Calu3 (cell line): ENCODE results near the gene LDB3. TPM values are rescaled to one million over a fixed set of nuclear protein-coding genes. Genes with fewer than 3 reads are reported as not detected.

Source experiments
- BruUV-seq: library from RNA; stranded (reverse); fragments of 400-500 nt; replicated peaks from 2 replicates; lab custom pipeline; 2021; lab: Mats Ljungman, UMichigan
- CTCF ChIA-PET: fragments of 300-600 bp; sonication (Branson Sonifier 250); formaldehyde crosslinking; loops from one replicate; lab custom pipeline; 2022; ENCODE audit warnings: antibody characterized with exemption; lab: Charles Lee
- DNase-seq: peaks from one replicate; pipeline ENCODE4 v3.0.0; 2022
- H3K27ac Mint-ChIP-seq: one replicate; pipeline ENCODE4 v1.8.0; 2022; ENCODE audit warnings: mixed read lengths; ENCODE audit not compliant: unreplicated experiment
- H3K27me3 Mint-ChIP-seq: one replicate; pipeline ENCODE4 v1.8.0; 2022; ENCODE audit warnings: mixed read lengths; ENCODE audit not compliant: unreplicated experiment
- H3K36me3 Mint-ChIP-seq: one replicate; pipeline ENCODE4 v1.8.0; 2022; ENCODE audit warnings: mild to moderate bottlenecking, moderate library complexity, mixed read lengths; ENCODE audit not compliant: insufficient read depth, unreplicated experiment
- H3K4me1 Mint-ChIP-seq: one replicate; pipeline ENCODE4 v1.8.0; 2022; ENCODE audit warnings: mild to moderate bottlenecking, low read depth, mixed read lengths; ENCODE audit not compliant: unreplicated experiment
- H3K4me3 Mint-ChIP-seq: one replicate; pipeline ENCODE4 v1.8.0; 2022; ENCODE audit warnings: mild to moderate bottlenecking, low read depth, moderate library complexity, mixed read lengths; ENCODE audit not compliant: unreplicated experiment
- H3K9me3 Mint-ChIP-seq: one replicate; pipeline ENCODE4 v1.8.0; 2022; ENCODE audit warnings: low read depth, mixed read lengths; ENCODE audit not compliant: unreplicated experiment
- CTCF ChIP-seq: fragments of 200-600 bp; IDR thresholded peaks from one replicate; pipeline ENCODE4 v1.8.0; 2022; ENCODE audit warnings: antibody characterized with exemption; ENCODE audit not compliant: unreplicated experiment
- intact Hi-C: fragments of 100-400 bp; cut with micrococcal nuclease; formaldehyde crosslinking; loops from one replicate; pipeline ENCODE4 v1.10.0; 2022; ENCODE audit not compliant: unreplicated experiment
- total RNA-seq: library from RNA; stranded (reverse); gene quantifications from 2 replicates; pipeline ENCODE4 v1.2.3, GENCODE V29; 2022

The LDB3 gene
- total RNA-seq, 1 experiment from 2014 or later = not detected

- CTCF ChIA-PET = interaction anchor here (0.6 kb wide), 1 partner anchor 966 kb away, joined by 5 read pairs; no protein-coding TSS in a partner anchor
- Mint-ChIP-seq H3K9me3 (no peaks in the 10 kb centered on the region), H3K27me3 (peaks cover 35% of the 10 kb centered on the region), H3K4me3 (no peak overlapping the region), H3K27ac (no peak overlapping the region), H3K4me1 (no peaks in the 10 kb centered on the region), H3K36me3 (no peaks in the 10 kb centered on the region)
- TF ChIP-seq CTCF = no peak
- intact Hi-C loops = no loop called here
- no peak for DNase-seq
- BruUV-seq = no TSS peak
These were observed 14.4 kb downstream of the LDB3 start for GRCh38 chr10:86682675-86683074.

- TF ChIP-seq CTCF = no peak
- BruUV-seq = no TSS peak
- Mint-ChIP-seq H3K27me3 (peaks cover 47% of the 10 kb centered on the region), H3K27ac (no peak overlapping the region), H3K4me3 (no peak overlapping the region), H3K4me1 (no peaks in the 10 kb centered on the region), H3K9me3 (no peaks in the 10 kb centered on the region), H3K36me3 (no peaks in the 10 kb centered on the region)
- peak; percentile 58 for DNase-seq
- intact Hi-C loops = loop anchor here (2.0 kb wide), 1 partner anchor 92 kb away; no protein-coding TSS in a partner anchor
- CTCF ChIA-PET = interaction anchor here (0.7 to 1.2 kb wide), 2 partner anchors 13 to 284 kb away, joined by 3 read pairs; no protein-coding TSS in a partner anchor
These were observed 16.2 kb downstream of the LDB3 start for GRCh38 chr10:86684331-86685097.

GRCh38 chr10:86685416-86685815, 17.1 kb downstream of the LDB3 start:
- BruUV-seq = no TSS peak
- DNase-seq = no peak
- CTCF ChIA-PET = no interaction called here
- Mint-ChIP-seq H3K27me3 (peaks cover 56% of the 10 kb centered on the region), H3K27ac (no peak overlapping the region), H3K9me3 (no peaks in the 10 kb centered on the region), H3K4me3 (no peak overlapping the region), H3K36me3 (no peaks in the 10 kb centered on the region), H3K4me1 (no peaks in the 10 kb centered on the region)
- intact Hi-C loops = loop anchor here (2.0 kb wide), 1 partner anchor 93 kb away; no protein-coding TSS in a partner anchor
- no peak for TF ChIP-seq CTCF

- H3K27me3 Mint-ChIP-seq = peaks cover 60% of the 10 kb centered on the region
- no peak overlapping the region for H3K4me3 Mint-ChIP-seq
- BruUV-seq = no TSS peak
- H3K36me3 Mint-ChIP-seq = no peaks in the 10 kb centered on the region
- H3K27ac Mint-ChIP-seq = no peak overlapping the region
- CTCF ChIA-PET = no interaction called here
- intact Hi-C loops = loop anchor here (2.0 kb wide), 1 partner anchor 93 kb away; no protein-coding TSS in a partner anchor
- no peak for TF ChIP-seq CTCF
- H3K9me3 Mint-ChIP-seq = no peaks in the 10 kb centered on the region
- H3K4me1 Mint-ChIP-seq = no peaks in the 10 kb centered on the region
- no peak for DNase-seq
These were observed 17.8 kb downstream of the LDB3 start for GRCh38 chr10:86685893-86686632.
